Spleen (tissue), 11 donors: ENCODE results near the gene KCNAB1. TPM values are rescaled to one million over a fixed set of nuclear protein-coding genes. Genes with fewer than 3 reads are reported as not detected.

Source experiments
- DNase-seq: peaks from one replicate; pipeline ENCODE4 v3.0.0-alpha.2; 2020
- H3K27ac ChIP-seq, 8 donors: fragments of 200-600 bp; sonication (generic) in 7 of 8; 1 replicate in 4 of 8; 2 replicates in 4 of 8; pipeline versions ENCODE4 v1.5.0 to v1.8.0; 2016 to 2021; ENCODE audit warnings: inconsistent platforms in 4 of 8, mild to moderate bottlenecking in 4 of 8, moderate library complexity in 1 of 8
- H3K27me3 ChIP-seq, 7 donors: fragments of 200-600 bp; sonication (generic) in 6 of 7; replicated peaks in 1 of 7; 1 replicate in 4 of 7; 2 replicates in 3 of 7; pipeline versions ENCODE4 v1.5.0 to v1.8.0; 2016 to 2021; ENCODE audit warnings: inconsistent platforms in 3 of 7, mild to moderate bottlenecking in 1 of 7
- H3K36me3 ChIP-seq, 6 donors: fragments of 200-600 bp; sonication (generic) in 5 of 6; 1 replicate in 4 of 6; 2 replicates in 2 of 6; pipeline versions ENCODE4 v1.5.0 to v1.8.0; 2016 to 2021; ENCODE audit warnings: inconsistent platforms in 2 of 6
- H3K4me1 ChIP-seq, 6 donors: fragments of 200-600 bp; sonication (generic) in 5 of 6; 1 replicate in 3 of 6; 2 replicates in 3 of 6; pipeline versions ENCODE4 v1.5.0 to v1.8.0; 2016 to 2021; ENCODE audit warnings: inconsistent platforms in 3 of 6
- H3K4me3 ChIP-seq, 8 donors: fragments of 200-600 bp; sonication (generic) in 7 of 8; 1 replicate in 4 of 8; 2 replicates in 4 of 8; pipeline versions ENCODE4 v1.5.0 to v1.8.0; 2016 to 2021; ENCODE audit warnings: inconsistent platforms in 4 of 8, mild to moderate bottlenecking in 4 of 8, moderate library complexity in 2 of 8
- H3K9me3 ChIP-seq, 8 donors: fragments of 200-600 bp; sonication (generic) in 7 of 8; 1 replicate in 4 of 8; 2 replicates in 4 of 8; pipeline versions ENCODE4 v1.5.0 to v1.8.0; 2016 to 2021; ENCODE audit warnings: inconsistent platforms in 4 of 8
- POLR2A ChIP-seq, 3 donors: fragments of 450-650 bp; IDR thresholded peaks; one replicate each; pipeline ENCODE4 v1.5.1; 2017; ENCODE audit warnings: antibody characterized with exemption in 3 of 3, mild to moderate bottlenecking in 1 of 3
- POLR2AphosphoS5 ChIP-seq, 3 donors: sonication (generic); formaldehyde crosslinking; IDR thresholded peaks; one replicate each; pipeline ENCODE4 v1.5.1; 2017; ENCODE audit warnings: antibody characterized with exemption in 3 of 3
- WGBS, 5 donors: extraction: QIAGEN DNeasy Blood & Tissue Kit in 3 of 5; methylation state at CpG; one replicate each; pipeline versions ENCODE4 v1.1.5 to v1.1.7; 2013 to 2018; 5-methylcytosine and 5-hydroxymethylcytosine counted together
- intact Hi-C: fragments of 100-400 bp; cut with DNase I; formaldehyde crosslinking; loops from one replicate; pipeline ENCODE4 v1.15.0; 2023; ENCODE audit warnings: low total_unique reads
- polyA plus RNA-seq, 3 donors: library from polyadenylated mRNA; stranded (reverse); fragments of 200-250 nt; gene quantifications; one replicate each; pipeline ENCODE4 v1.2.1, GENCODE V29; 2013
- total RNA-seq, 7 donors: library from RNA; depleted of rRNA in 3 of 7; stranded (reverse); fragments of >200 nt in 3 of 7; fragmentation: NEBNext Ultra II Directional in 4 of 7; extraction: Animal tissue kit (Norgen Biotek cat#: 25700) in 4 of 7; gene quantifications; one replicate each; pipeline versions ENCODE4 v1.1.0 to v1.2.1, GENCODE V29; 2016 to 2021
- TF ChIP-seq, protein P1 (sequence below), 11 experiments: fragments of 200-600 bp in 7 of 11; fragments of 450-650 bp in 4 of 11; sonication (generic) in 4 of 11; IDR thresholded peaks in 8 of 11; conservative IDR thresholded peaks in 3 of 11; 1 replicate in 7 of 11; 2 replicates in 4 of 11; pipeline versions ENCODE4 v1.4.0 to v1.8.0; 2016 to 2021; ENCODE audit warnings: antibody characterized with exemption in 11 of 11, inconsistent platforms in 4 of 11, mild to moderate bottlenecking in 1 of 11
- donor health status: healthy with polysubstance abuse.
- donor health status: DM: no; HTN: no; CAD: no; lungs with moderate emphysema.
- donor health status: DM: no; HTN: no; CAD: no.
- donor health status: Bipolar disorder and iron deficiency.
- donor health status: healthy.
- donor health status: DM: no; HTN: no; CAD: no.
- donor health status: DM: yes; HTN: yes; CAD: no.

The KCNAB1 gene
- total and polyA plus RNA-seq, 10 donors: 0.59 to 10.5 (median 6.3) TPM

DNA sequence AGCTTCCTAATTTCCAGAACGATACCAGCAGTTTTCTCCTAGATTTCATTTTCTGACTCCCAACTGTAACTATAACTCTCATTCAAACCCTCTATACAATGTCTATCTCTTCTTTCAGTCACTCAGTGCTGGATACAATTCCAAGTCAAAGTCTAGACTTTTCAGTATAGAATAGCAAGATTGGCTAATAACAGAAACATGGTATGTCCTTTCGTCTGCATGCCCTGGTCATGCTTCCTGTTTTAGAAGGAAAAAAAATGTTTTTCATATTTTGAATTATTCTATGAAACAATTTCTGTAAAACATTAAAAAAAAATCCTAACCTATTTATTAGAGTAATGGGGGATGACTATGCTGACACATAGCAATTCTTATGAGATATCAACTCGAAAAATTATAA lies 180.0 kb downstream of the KCNAB1 start:
- intact Hi-C loops: no loop called here
- H3K9me3 ChIP-seq: no peaks in the 10 kb centered on the region
- WGBS, 5 donors: 55 to 74% (median 66%) methylated on average over 3 of the region's 3 CpGs
- peaks cover 0 to 2% (median 0%) of the 10 kb centered on the region in 7 donors for H3K27me3 ChIP-seq
- no peaks in the 10 kb centered on the region for H3K36me3 ChIP-seq
- DNase-seq: no peak
- H3K4me1 ChIP-seq: peaks cover 0 to 31% (median 2%) of the 10 kb centered on the region in 6 donors
- H3K27ac ChIP-seq: peak overlapping the region in 4 of 8 donors; percentile 11 to 41 (median 28)
- no peak overlapping the region for H3K4me3 ChIP-seq
- TF ChIP-seq, protein P1, sequence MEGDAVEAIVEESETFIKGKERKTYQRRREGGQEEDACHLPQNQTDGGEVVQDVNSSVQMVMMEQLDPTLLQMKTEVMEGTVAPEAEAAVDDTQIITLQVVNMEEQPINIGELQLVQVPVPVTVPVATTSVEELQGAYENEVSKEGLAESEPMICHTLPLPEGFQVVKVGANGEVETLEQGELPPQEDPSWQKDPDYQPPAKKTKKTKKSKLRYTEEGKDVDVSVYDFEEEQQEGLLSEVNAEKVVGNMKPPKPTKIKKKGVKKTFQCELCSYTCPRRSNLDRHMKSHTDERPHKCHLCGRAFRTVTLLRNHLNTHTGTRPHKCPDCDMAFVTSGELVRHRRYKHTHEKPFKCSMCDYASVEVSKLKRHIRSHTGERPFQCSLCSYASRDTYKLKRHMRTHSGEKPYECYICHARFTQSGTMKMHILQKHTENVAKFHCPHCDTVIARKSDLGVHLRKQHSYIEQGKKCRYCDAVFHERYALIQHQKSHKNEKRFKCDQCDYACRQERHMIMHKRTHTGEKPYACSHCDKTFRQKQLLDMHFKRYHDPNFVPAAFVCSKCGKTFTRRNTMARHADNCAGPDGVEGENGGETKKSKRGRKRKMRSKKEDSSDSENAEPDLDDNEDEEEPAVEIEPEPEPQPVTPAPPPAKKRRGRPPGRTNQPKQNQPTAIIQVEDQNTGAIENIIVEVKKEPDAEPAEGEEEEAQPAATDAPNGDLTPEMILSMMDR (IDR thresholded peaks at IDR 0.05 in 8 of 11, conservative IDR thresholded peaks at IDR 0.05 in 3 of 11): no peak
- TF ChIP-seq POLR2AphosphoS5 (IDR thresholded peaks at IDR 0.05): no peak
- TF ChIP-seq POLR2A (IDR thresholded peaks at IDR 0.05): no peak

DNA sequence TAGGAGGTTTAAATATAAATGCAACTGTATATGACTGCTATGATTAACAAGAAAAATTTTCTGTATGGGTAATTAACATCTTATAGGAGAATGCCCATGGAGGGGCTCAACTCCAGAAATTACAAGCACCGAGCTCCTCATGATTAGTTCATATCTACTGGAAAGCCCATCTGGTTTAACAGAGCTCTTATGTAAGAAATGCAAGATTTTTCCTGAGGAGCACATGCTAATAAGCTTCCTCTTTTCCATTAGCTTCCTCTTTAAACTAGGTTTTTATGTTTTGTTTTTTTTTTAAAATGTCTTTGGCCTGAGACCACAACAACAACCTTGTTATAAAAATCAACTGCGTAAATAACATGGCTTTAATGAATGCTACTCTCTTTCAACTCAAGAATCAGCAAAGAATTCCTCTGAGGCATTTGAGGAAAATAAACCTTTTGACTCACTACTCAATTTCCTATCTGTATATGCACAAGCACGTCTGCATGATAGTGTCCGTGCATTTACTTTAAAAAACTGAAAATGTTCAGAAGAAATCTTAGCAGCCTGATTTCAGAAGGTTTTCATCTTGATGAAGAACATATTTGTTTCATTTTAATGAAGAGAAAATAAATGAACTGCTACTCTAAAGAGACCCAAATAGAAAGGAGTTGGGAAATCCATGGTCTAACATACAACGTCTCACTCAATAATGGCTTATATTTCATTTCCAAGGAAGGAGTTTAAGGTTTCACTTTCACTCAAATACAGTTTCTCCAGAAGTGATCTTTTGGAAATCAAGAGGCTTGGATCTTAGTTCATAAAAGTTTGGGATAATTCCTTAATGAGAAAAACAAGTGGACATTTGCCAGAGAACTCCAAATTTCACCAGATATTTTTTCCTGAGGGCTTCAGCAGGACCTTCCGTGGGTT lies 180.8 kb downstream of the KCNAB1 start:
- Histone ChIP-seq H3K27ac (peak overlapping the region in 4 of 8 donors; percentile 11 to 41 (median 28)), H3K27me3 (no peaks in the 10 kb centered on the region), H3K36me3 (no peaks in the 10 kb centered on the region), H3K4me3 (peak overlapping the region in 1 of 8 donors; percentile 3), H3K9me3 (no peaks in the 10 kb centered on the region), H3K4me1 (peaks cover 0 to 31% (median 2%) of the 10 kb centered on the region in 6 donors)
- TF ChIP-seq, protein P1 (IDR thresholded peaks at IDR 0.05 in 8 of 11, conservative IDR thresholded peaks at IDR 0.05 in 3 of 11): no peak
- TF ChIP-seq POLR2AphosphoS5 (IDR thresholded peaks at IDR 0.05) (no peak), POLR2A (IDR thresholded peaks at IDR 0.05) (no peak)
- intact Hi-C loops: no loop called here
- no peak for DNase-seq
- WGBS, 5 donors: 49 to 73% (median 52%) methylated on average over 6 of the region's 6 CpGs

DNA sequence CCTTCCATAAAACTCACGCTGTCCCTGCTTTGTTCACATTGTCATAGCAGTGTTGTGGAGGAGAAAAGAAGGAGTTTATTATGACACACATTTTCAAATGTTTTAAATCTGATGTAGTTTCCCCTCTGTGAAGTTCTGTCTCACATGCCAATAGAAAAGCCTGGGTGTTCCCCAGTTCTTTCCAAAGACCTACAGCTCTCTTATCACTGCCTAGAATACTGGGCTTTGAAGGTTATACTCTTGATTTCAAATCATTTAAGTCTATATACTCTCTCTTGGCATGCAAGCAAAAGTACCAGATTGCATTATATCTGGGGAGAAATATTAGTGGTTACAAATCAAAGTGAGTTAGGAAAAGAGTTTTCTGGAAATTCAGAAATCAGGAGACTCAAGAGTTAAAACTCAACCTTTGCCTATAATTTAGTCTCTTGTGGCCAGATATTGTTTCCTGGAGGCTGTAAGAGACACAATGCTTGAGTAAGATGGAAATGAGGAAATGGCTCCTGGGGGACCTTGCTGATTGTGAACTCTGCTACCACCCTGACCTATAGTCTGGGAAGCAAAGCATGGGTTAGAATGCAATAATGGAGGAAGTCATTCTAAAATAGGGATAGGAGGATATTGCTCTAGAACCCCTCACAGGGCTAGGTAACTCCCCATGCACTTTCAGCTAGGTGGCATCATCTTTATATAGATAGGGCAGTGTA lies 182.8 kb downstream of the KCNAB1 start:
- peak overlapping the region in 1 of 8 donors; percentile 15 for H3K27ac ChIP-seq

More for the DNA sequence above, 182.8 kb downstream of the KCNAB1 start:
- no peaks in the 10 kb centered on the region for H3K27me3 ChIP-seq
- H3K36me3 ChIP-seq: no peaks in the 10 kb centered on the region
- intact Hi-C loops: no loop called here
- no peak overlapping the region for H3K4me3 ChIP-seq
- TF ChIP-seq POLR2A (IDR thresholded peaks at IDR 0.05): no peak
- no peak for TF ChIP-seq POLR2AphosphoS5 (IDR thresholded peaks at IDR 0.05)
- TF ChIP-seq, protein P1 (IDR thresholded peaks at IDR 0.05 in 8 of 11, conservative IDR thresholded peaks at IDR 0.05 in 3 of 11): no peak
- H3K4me1 ChIP-seq: peaks cover 0 to 31% (median 2%) of the 10 kb centered on the region in 6 donors
- DNase-seq: no peak
- 87 to 100% (median 92%) methylated on average over 1 of the region's 1 CpG for WGBS, 5 donors
- no peaks in the 10 kb centered on the region for H3K9me3 ChIP-seq
